ENCODE data around the gene SDC3.
"Not testable (repeated sequence)": the region's sequence is repeated elsewhere in the genome, so short reads cannot be mapped to it uniquely, and the experiment has no call there.

The SDC3 gene

GRCh38 chr1:30908696-30909364 is at the start of gene SDC3:
Gene SDC3 (minus strand): TSS chr1:30908758. CDS start chr1:30908586, 172 bp downstream.
- no peak for DNase-seq (ENCODE audit: low read depth)

GRCh38 chr1:30957560-30958222 is 49.1 kb upstream of the SDC3 start:
- DNase-seq (ENCODE audit: low read depth): no peak

GRCh38 chr1:30955448-30956015 is 47.0 kb upstream of the SDC3 start:
- no peak for DNase-seq (ENCODE audit: low read depth)

GRCh38 chr1:30953685-30954084 is 45.1 kb upstream of the SDC3 start:
- DNase-seq (ENCODE audit: low read depth): no peak

- no peak for DNase-seq (ENCODE audit: low read depth)
Observed at GRCh38 chr1:30952098-30952497, 43.5 kb upstream of the SDC3 start.

GRCh38 chr1:30950700-30951099 is 42.1 kb upstream of the SDC3 start:
- DNase-seq (ENCODE audit: low read depth): no peak

- DNase-seq (ENCODE audit: low read depth): no peak
Observed at GRCh38 chr1:30950053-30950452, 41.5 kb upstream of the SDC3 start.

- not testable (repeated sequence) for DNase-seq (ENCODE audit: low read depth)
Observed at GRCh38 chr1:30949487-30949838, 40.9 kb upstream of the SDC3 start.

- DNase-seq (ENCODE audit: low read depth): not testable (repeated sequence)
Observed at GRCh38 chr1:30948813-30949486, 40.4 kb upstream of the SDC3 start.

- DNase-seq (ENCODE audit: low read depth): no peak
Observed at GRCh38 chr1:30948278-30948677, 39.7 kb upstream of the SDC3 start.

- DNase-seq (ENCODE audit: low read depth): no peak
Observed at GRCh38 chr1:30947212-30947611, 38.7 kb upstream of the SDC3 start.

- DNase-seq (ENCODE audit: low read depth): no peak
Observed at GRCh38 chr1:30942326-30942963, 33.9 kb upstream of the SDC3 start.

GRCh38 chr1:30940541-30940940 is 32.0 kb upstream of the SDC3 start:
- no peak for DNase-seq (ENCODE audit: low read depth)

- no peak for DNase-seq (ENCODE audit: low read depth)
Observed at GRCh38 chr1:30936541-30937171, 28.1 kb upstream of the SDC3 start.

GRCh38 chr1:30935758-30936157 is 27.2 kb upstream of the SDC3 start:
- DNase-seq (ENCODE audit: low read depth): not testable (repeated sequence)

GRCh38 chr1:30934613-30935012 is 26.1 kb upstream of the SDC3 start:
- DNase-seq (ENCODE audit: low read depth): no peak

GRCh38 chr1:30933874-30934252 is 25.3 kb upstream of the SDC3 start:
- no peak for DNase-seq (ENCODE audit: low read depth)

- no peak for DNase-seq (ENCODE audit: low read depth)
Observed at GRCh38 chr1:30930631-30931173, 22.1 kb upstream of the SDC3 start.

GRCh38 chr1:30929944-30930525 is 21.5 kb upstream of the SDC3 start:
- DNase-seq (ENCODE audit: low read depth): no peak

GRCh38 chr1:30929135-30929889 is 20.8 kb upstream of the SDC3 start:
- peak; percentile 30 for DNase-seq (ENCODE audit: low read depth)

- DNase-seq (ENCODE audit: low read depth): no peak
Observed at GRCh38 chr1:30928789-30929134, 20.2 kb upstream of the SDC3 start.

Data from activated T-cell treated with anti-CD3 and anti-CD28 coated beads for 48 hours (primary cell).